Smooth muscle cell of the brain vasculature (primary cell): Measurements from ENCODE around the gene CLMN.
A peak's percentile ranks its signal among the peaks of the same experiment; 100 is the strongest.

ENCODE experiments used
- DNase-seq: peaks from one replicate; pipeline ENCODE4 v3.0.0-alpha.2; 2012; ENCODE audit warnings: low read depth, low spot score

Gene CLMN

GRCh38 chr14:95240859-95241813 is 78.6 kb downstream of the CLMN start:
- no peak for DNase-seq

- DNase-seq: no peak
These were observed 81.0 kb downstream of the CLMN start for GRCh38 chr14:95238487-95239298.

GRCh38 chr14:95237958-95238340 is 81.8 kb downstream of the CLMN start:
- DNase-seq: no peak

- no peak for DNase-seq
These were observed 82.4 kb downstream of the CLMN start for GRCh38 chr14:95237121-95237957.

- no peak for DNase-seq
These were observed 83.5 kb downstream of the CLMN start for GRCh38 chr14:95236221-95236620.

- no peak for DNase-seq
These were observed 83.9 kb downstream of the CLMN start for GRCh38 chr14:95235767-95236166.

- no peak for DNase-seq
These were observed 84.4 kb downstream of the CLMN start for GRCh38 chr14:95235351-95235750.

GRCh38 chr14:95234426-95234825 is 85.3 kb downstream of the CLMN start:
- DNase-seq: no peak

- DNase-seq: no peak
These were observed 85.9 kb downstream of the CLMN start for GRCh38 chr14:95233702-95234241.

GRCh38 chr14:95232894-95233584 is 86.7 kb downstream of the CLMN start:
- DNase-seq: no peak

- no peak for DNase-seq
These were observed 87.6 kb downstream of the CLMN start for GRCh38 chr14:95231966-95232633.

GRCh38 chr14:95229749-95230148 is 90.0 kb downstream of the CLMN start:
- DNase-seq: no peak

- no peak for DNase-seq
These were observed 91.5 kb downstream of the CLMN start for GRCh38 chr14:95228240-95228639.

GRCh38 chr14:95227279-95227860 is 92.3 kb downstream of the CLMN start:
- DNase-seq: peak; percentile 83

GRCh38 chr14:95226801-95227200 is 92.9 kb downstream of the CLMN start:
- no peak for DNase-seq

- no peak for DNase-seq
These were observed 94.3 kb downstream of the CLMN start for GRCh38 chr14:95225251-95225887.

GRCh38 chr14:95222870-95223398 is 96.8 kb downstream of the CLMN start:
- DNase-seq: no peak

- no peak for DNase-seq
These were observed 97.5 kb downstream of the CLMN start for GRCh38 chr14:95222151-95222631.

GRCh38 chr14:95221531-95221930 is 98.2 kb downstream of the CLMN start:
- no peak for DNase-seq
